Hepatocyte (in vitro differentiated cells): ENCODE measurements around the gene ADAM12.

Experiments
- EZH2 ChIP-seq: fragments of 200-600 bp; sonication (generic); IDR thresholded peaks from 2 replicates; pipeline ENCODE4 v1.6.1; 2016; ENCODE audit warnings: antibody characterized with exemption, mild to moderate bottlenecking, borderline replicate concordance
- TF ChIP-seq, protein P1 (sequence below): fragments of 200-600 bp; sonication (generic); IDR thresholded peaks from 2 replicates; pipeline ENCODE4 v1.5.1; 2016; ENCODE audit warnings: antibody characterized with exemption, mild to moderate bottlenecking; ENCODE audit not compliant: poor library complexity

GRCh38 chr10:126350216-126350992, 37.9 kb downstream of the ADAM12 start:
- TF ChIP-seq, protein P1, sequence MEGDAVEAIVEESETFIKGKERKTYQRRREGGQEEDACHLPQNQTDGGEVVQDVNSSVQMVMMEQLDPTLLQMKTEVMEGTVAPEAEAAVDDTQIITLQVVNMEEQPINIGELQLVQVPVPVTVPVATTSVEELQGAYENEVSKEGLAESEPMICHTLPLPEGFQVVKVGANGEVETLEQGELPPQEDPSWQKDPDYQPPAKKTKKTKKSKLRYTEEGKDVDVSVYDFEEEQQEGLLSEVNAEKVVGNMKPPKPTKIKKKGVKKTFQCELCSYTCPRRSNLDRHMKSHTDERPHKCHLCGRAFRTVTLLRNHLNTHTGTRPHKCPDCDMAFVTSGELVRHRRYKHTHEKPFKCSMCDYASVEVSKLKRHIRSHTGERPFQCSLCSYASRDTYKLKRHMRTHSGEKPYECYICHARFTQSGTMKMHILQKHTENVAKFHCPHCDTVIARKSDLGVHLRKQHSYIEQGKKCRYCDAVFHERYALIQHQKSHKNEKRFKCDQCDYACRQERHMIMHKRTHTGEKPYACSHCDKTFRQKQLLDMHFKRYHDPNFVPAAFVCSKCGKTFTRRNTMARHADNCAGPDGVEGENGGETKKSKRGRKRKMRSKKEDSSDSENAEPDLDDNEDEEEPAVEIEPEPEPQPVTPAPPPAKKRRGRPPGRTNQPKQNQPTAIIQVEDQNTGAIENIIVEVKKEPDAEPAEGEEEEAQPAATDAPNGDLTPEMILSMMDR, result no peak
- no peak for TF ChIP-seq EZH2
